DLD1 (cell line): ENCODE results near the gene PRICKLE2.

Source experiments
- in situ Hi-C: cut with HindIII; loops from 2 replicates; pipeline ENCODE4 v1.10.0; 2017; ENCODE audit warnings: low sequenced_read_pairs

PRICKLE2 gene

DNA sequence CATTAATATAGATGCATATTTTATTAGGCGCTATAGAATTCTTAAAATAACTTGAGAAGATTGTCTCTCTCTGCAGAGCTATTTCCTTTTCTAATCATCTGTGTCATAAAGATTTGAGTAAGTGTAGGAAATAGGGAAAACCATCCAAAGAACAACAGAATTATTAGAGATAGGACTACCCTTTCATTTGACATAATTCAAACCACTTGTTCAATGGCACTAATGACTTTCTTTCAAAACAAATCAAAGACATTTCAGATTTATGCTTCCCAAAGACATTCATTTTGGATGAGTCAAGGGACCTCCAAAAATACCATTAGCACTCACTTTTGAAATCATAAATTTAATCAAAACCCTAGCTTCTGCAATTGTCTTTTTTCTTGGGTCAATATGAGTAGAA is 29.5 kb downstream of the PRICKLE2 start:
- in situ Hi-C loops: no loop called here

GRCh38 chr3:64191822-64192221 is 33.4 kb downstream of the PRICKLE2 start:
- in situ Hi-C loops: no loop called here

DNA sequence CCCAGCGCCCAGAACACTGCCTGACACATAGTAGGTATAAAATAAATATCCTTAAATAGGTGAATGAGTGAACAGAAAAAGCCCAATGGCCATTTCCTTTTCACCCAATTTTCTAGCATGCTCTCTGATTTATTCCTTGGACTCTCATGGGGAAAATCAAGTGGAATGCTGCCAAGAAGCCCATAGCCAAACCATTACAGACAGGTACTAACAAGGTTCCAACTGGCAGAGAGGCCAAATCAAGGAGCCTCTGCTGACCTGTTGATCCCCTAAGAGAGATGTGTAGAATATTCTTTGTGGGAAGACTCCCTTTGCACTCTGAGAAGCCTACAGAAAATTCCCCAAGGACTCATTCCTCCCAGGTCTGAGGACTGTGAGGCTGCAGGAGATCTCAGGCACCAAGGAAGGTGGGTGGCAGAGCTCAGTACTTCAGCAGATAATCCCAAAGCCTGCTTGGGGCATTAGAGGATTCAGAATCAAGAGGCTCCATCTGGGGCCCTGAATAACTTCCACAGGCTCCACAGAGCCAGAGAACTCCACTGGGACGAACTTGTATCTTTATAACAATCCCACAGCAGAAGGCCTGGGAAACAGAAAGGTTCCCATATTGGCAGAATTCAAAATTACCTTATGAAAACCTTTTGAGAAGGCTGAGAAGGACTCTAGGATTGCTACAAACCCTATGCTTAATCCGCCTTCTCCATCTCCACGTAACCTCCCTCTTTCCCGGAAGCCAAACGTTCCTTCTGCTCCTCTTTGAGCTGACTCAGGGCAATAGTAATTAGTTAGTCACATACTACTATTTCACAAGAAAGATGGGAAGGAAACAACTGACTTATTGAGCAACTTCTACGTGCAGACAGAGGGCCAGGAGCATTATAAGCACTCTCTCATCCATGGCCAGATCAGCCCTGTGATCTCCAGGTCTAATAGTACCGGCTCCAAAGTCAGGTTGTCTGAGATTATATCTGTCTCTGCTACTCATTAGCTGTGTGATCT is 34.5 kb downstream of the PRICKLE2 start:
- in situ Hi-C loops: no loop called here

DNA sequence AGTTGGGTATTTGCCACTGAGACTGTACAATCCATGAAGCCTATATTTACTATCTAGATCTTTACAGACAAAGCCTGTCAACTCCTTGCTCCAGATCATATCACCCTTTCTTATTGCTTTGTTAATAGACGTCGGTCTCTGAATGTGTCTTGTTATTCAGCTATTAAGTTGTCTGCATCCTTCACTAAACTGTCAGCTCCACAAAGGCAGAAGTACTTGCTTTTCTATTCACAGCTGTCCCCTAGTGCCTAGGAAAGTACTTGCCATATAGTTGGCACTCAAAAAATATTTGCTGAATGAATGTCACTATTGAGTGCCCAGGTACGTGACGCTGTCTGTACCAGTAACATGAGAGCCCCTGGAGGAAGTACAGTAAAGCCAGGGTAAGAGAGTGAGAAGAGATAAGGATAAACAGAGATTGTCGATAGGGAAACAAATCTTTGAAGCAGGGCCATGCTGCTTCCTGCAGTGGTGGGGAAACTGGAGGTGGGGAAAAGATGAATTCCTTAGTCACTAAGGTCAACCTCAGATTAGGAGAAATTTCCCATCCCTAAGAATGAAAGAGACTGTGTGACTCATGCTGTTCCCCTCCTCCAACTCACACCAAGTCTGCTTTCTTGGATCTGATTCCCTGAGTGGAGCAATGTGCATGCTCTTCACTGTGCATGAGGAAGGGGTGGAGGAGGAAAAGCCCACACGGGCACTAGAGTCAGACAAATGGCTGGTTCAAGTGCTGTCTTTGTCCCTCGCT is 36.3 kb downstream of the PRICKLE2 start:
- in situ Hi-C loops: no loop called here

DNA sequence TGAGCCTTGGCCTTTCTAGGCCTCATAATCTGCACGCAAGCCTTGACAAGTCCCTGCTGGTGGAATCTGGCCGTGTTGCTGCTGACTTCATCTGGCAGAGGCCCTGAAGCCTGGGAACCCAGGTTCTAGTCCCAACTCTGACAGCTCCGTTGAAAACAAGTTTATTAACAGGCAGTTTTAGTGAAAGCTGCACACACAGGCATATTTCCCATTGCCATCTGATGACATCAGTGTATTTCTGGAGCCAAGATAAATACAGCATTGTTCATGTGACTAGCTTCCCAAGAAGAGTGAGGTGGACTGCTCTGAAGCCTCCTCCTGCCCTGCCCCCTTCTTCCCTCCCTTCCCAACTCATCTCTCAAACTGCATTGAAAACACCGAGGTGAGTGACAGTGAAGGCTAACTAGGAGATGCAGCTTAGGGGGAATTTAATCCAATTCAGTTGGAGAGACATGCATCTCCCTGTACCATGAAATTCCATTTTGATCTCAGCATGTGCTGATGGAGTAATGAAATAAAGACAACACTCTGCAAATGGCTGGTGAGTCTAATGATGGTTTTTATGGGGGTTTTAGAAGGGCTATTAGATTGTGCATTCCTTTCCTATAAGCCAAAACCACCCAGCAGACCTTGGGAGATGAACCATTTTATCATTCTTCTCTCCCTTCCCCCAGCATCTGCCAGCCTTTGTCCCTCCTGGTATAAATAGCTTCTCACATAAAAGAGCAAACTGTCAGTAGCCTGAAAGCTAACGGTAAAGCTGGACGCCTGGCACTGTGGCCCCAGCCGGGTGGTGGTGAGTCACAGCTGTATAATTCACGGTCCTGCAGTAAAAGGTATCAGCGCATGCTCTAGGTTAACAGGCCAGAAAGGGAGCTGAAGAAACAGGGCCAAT is 38.0 kb downstream of the PRICKLE2 start:
- in situ Hi-C loops: no loop called here

DNA sequence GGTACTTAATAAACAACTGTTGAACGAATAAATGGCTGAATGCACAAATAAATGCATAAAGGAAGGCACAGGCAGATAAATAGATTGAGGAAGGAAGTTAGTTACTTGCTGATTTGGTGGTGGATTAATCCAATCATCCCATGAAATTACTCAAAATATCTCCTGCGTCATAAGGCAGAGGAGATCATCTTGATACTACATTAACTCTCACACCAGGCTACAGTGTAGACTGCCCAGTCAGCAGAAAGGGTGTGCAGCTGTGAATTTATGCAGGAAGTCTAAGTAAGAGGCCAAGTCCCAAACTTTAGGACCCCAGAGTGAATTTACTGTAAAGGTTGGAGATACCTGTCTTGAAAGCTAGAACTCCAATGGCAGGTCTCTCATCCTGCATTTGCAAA is 38.6 kb downstream of the PRICKLE2 start:
- in situ Hi-C loops: no loop called here

DNA sequence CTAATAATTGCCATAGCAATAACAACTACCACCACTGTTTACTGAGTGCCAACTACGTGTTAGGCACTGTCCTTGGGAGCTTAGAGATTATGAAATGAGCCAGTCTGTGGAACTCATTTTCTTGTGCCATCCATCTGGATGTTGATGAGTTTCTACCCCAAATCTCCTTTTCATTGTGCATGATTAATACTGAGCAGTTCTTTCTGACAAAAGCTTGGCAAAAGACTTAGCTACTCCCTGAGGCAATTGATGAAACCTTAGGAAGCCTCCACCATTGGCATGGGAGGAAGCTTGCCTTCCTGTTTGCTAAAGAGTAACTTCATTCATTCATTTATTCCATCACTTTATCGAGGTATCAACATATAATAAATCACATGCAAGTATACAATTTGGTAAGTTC is 39.8 kb downstream of the PRICKLE2 start:
- in situ Hi-C loops: no loop called here

DNA sequence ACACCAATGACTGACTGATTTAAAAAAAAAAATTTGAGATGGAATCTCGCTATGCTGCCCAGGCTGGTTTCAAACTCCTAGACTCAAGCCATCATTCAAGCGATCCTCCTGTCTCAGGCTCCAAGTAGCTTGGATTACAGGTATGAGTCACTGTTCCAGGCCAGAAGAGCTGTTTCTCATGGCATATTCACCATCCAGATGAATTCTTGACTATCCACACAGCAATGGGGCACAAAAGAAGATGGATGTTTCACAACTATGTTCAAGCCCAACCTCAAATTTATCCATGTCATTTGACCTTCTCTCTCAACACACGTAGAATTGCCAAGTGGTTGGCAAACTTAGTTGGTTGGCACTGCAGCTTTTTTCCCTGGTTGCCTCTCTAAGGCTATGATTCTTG is 40.6 kb downstream of the PRICKLE2 start:
- in situ Hi-C loops: no loop called here

GRCh38 chr3:64179860-64180259 is 45.4 kb downstream of the PRICKLE2 start:
- in situ Hi-C loops: no loop called here

DNA sequence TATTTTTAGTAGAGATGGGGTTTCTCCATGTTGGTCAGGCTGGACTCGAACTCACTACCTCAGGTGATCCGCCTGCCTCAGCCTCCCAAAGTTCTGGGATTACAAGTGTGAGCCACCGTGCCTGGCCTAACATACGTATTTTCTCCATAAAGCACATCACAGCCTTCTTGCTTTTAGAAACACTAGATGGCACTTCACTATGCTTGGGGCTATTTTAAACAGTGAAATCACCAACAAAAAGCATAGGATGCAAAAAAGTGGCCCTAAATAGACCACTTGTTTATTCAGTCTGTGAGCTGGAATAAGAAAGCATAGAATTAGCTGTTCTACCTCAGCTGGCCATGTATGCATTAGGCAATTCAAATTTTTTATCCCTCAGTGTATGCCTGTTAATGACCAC is 46.0 kb downstream of the PRICKLE2 start:
- in situ Hi-C loops: no loop called here

DNA sequence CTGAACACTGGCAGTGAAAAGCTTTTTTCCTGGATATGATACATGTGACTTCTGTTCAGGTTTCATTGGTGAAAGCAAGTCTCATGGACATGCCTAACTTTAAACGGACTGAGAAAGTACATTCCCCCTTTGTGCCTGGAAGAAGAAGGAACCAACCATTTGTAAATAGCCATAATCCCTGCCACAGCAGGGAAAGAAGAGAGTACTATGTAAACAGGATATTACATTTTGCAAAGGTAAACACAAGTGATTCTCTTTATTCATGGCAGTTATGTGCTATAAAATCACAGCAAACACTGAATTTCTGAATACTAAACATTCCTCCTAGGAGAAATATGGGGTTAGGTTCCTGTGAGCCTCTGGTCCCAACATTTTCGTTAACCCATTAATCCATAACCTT is 46.8 kb downstream of the PRICKLE2 start:
- in situ Hi-C loops: no loop called here

GRCh38 chr3:64176461-64176996 is 48.7 kb downstream of the PRICKLE2 start:
- in situ Hi-C loops: no loop called here

DNA sequence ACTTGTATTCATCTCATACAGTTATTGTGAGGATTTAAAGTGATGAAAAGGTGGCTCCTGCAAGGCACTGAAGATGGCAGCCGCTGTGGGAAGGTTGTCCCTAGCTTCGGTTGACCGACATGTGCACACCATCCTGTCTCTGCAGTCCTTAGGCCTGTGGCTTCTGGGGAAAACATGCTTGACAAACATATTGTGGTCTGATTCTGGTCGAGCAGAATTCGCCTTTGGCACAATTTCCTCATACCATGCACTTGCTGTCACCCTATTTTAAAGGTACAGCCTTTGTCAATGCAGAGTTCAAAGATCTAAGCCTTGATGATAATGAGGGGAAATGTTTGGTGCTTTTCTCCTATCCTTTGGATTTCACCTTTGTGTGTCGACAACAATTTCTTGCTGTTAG is 50.9 kb downstream of the PRICKLE2 start:
- in situ Hi-C loops: no loop called here

DNA sequence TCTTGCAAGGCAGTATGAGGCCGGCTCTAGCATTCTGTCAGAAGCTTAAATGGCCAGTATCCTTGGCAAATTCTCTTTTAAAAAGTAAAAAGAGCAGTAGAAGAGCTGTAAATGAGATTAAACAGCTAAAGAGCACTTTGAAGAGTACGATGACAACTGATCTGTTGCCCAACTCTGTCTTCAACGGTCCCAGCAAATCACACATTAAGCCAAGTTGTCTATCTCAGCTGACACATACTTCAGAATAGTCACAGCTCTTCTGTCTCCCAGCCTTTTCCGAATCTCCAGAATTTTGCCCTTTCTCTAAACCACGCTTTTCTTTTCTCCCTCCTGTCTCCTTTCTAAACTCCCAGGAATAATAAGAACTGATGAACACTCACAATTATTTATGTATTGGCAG is 51.7 kb downstream of the PRICKLE2 start:
- in situ Hi-C loops: no loop called here

- in situ Hi-C loops: no loop called here
Measured at GRCh38 chr3:64170270-64170669, 55.0 kb downstream of the PRICKLE2 start.

GRCh38 chr3:64167868-64168267 is 57.4 kb downstream of the PRICKLE2 start:
- in situ Hi-C loops: no loop called here

DNA sequence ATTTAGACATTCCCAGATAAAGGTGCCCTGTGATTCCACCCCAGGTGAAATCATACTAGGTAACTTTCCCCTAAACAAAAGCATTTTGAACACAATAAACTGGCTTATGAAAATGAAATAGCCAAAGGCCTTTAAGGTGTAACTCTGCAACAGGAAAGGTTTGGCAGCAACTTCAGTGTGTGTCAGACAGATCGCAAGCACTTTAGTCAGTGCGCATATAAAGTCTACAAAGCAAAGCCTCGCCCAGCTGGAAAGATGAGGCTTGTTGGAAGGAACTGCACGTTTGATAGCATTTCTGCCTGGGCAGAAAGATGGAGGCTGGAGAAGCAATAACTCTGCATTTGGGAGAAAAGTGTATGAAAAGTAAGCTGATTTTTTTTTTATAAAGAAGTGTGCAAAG is 57.9 kb downstream of the PRICKLE2 start:
- in situ Hi-C loops: no loop called here

GRCh38 chr3:64166584-64167162 is 58.6 kb downstream of the PRICKLE2 start:
- in situ Hi-C loops: no loop called here

GRCh38 chr3:64164349-64164748 is 60.9 kb downstream of the PRICKLE2 start:
- in situ Hi-C loops: no loop called here

DNA sequence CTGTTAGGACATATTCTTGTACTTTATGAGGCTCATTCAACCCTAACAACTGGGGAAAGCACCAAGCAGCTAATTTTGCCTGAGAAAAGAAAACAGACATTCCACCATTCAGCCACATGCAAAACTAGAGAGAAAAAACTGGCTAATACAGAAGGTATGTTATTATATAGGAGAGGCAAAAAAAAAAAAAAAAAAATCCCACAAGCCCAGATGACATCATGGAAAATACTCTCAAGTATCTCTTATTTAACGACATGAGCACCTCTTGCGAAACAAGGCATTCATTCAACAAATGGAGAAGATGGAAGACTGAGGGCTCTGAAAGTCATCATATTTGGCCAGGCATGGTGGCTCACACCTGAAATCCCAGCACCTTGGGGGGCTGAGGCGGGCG is 61.5 kb downstream of the PRICKLE2 start:
- in situ Hi-C loops: no loop called here
